Activated CD4-positive, alpha-beta T cell treated with anti-CD3 and anti-CD28 coated beads, Interleukin-2, amount 50 U/mL, for 4 hours (primary cell): ENCODE measurements around the gene ADAT3.

Experiments used
- DNase-seq, 2 experiments: peaks; one replicate each; pipeline ENCODE4 v3.0.0-alpha.2; 2020

The ADAT3 gene

DNA sequence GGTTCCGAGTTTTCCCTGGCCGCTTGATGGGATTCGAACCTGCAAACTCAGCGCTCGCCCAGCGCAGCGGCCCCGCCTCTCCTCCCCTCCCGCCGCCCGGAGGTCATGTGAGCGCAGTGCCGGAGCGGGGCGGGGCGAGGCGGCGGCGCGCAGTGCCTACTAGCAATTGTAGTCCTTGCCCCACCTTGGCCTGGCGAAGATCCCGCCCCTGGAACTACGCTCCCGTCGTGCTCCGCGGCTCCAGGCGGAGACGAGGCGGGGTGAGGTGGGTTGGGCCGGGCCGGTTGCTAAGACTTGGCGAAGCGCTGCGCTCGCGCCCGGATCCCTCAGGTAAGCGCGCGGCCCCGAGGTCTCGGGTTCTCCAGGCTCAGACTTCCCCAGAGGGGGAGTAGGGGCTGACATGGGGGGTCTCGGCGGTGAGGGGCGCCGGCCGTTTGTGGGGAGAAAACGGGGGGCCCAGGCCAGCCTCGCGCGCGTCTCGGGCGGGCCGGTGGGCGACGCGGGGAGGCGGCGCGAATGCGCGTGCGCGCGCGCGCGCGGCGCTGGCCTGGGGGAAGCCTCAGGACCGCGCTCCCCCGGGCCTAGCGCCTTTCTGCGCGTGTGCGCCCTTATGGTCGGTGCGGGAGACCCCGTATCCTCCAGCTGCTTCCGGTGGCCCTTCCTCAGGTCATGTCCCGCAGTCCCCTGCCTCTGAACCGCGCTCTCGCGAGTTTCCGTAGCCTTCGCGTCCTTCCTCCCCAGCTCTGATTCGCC is at the start of gene ADAT3, which contains the start of gene SCAMP4:
ADAT3 (plus strand) TSS at position 290 of the 753 bp plus-strand sequence. CDS start 6,649 bp downstream, outside the sequence.
SCAMP4 (plus strand) TSS at position 290 of the 753 bp plus-strand sequence. CDS start 9,621 bp downstream, outside the sequence.
- peak; percentile 98 to 99 for DNase-seq

DNA sequence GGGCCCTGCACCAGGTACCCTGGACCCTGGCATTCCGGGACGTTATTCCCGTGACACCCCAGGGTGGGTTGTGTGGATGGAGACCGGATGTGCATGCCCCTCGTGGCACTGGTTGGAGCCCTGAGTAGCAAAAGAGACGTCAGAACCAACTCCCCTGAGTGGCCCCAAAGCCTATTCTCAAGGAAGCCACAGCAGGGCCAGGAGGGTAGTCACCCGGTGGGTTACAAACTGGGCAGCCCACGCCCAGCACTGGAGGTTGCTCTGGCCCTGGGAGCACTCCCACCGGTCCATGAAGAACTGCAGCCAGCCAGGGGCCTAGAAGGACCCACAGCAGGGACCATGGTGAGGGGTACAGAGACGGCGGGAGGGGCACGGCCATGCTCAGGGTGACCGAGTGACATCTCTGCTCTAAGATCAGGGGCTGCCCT is 49.4 kb upstream of the ADAT3 start:
- no peak for DNase-seq

DNA sequence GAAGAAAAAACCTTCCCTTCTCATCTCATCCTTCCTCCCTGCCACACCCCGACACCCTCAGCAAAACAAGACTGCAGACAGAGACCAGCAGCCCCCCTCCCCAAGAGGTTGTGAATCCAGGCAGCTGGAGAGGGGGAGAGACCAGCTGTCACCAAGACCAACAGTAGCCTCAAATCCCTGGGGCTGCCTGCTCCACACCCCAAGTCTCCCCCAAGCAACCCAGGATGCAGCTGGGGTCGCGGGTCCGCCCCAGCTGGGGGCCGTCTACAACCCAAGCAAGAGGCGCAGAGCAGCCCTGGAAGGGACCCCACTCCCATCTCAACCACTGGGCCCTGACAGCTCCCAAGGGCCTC is 48.9 kb upstream of the ADAT3 start:
- no peak for DNase-seq

DNA sequence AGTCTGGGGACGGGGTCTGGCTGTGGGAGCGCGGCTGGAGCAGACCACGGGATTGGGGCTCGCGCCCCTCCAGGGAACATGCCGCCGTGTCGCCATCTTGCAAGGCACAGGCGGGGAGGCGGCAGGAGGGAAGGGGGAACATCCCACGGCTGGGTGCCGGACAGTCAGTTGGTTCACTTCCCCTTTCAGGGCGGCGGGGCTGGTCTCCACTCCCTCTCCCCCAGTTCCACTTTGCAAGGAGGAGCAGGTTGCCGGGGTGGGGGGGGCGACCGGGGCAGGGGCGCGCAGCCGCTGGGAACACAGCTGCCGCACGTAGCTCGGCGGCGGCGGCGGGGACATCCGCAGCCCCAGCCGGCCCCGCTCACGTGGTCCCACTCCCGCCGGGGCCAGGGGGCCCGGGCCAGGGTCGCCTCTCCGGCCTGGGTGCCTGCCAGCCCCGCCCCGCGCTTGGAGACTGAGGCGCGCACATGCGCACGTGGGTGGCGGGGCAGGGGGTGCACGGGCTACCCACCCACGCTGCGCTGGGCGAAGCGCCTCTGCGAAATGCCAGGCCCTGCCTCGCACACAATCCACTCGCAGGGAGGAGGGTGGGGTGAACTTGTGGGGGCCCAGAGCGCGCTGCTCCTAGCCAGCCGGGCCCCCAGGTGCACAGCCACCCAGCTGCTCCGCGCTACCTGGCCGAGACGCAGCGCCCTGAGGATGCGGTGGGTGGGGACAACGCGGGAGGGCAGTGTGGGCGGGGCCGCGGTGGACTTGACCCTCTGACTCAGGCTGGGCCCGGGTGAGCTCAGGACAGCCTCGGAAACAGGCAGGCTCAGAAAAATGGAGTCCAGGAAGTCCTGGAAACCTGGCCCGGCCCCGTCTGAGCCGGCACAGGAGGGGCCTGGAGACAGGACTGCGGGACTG is 48.2 kb upstream of the ADAT3 start:
- peak; percentile 44 to 58 for DNase-seq

DNA sequence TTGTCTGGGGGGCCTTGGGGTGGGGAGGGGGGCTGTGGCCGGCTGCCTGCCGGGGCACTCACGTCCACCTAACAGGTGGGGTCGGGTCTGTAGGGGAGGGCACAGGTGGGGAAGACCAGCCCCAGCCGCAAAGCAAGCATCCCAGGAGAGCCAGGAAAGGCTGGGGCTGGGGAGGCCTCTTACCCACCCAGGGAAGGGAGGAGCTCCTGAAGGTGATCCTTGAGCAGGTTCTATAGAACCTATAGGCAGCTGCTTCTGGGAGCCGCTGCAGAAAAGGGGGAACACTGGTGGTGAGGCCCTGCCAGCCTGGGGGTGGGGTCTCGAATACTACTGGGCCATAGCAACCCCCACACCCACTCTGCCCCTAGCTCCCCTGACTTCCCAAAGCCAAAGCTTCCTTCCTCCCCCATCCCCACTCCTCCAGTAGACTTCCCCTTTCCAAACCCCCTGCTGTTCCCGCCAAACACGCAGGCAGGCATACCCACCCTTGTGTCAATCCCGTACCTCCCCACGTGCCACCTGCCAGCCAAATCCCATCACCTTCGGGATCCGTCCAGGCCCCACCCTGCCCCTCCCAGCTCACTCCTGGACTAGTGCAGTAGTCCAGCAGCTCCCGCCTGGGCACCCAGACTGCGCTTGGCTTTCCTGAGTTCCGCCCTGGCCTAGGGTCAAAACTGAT is 47.4 kb upstream of the ADAT3 start:
- DNase-seq = no peak

DNA sequence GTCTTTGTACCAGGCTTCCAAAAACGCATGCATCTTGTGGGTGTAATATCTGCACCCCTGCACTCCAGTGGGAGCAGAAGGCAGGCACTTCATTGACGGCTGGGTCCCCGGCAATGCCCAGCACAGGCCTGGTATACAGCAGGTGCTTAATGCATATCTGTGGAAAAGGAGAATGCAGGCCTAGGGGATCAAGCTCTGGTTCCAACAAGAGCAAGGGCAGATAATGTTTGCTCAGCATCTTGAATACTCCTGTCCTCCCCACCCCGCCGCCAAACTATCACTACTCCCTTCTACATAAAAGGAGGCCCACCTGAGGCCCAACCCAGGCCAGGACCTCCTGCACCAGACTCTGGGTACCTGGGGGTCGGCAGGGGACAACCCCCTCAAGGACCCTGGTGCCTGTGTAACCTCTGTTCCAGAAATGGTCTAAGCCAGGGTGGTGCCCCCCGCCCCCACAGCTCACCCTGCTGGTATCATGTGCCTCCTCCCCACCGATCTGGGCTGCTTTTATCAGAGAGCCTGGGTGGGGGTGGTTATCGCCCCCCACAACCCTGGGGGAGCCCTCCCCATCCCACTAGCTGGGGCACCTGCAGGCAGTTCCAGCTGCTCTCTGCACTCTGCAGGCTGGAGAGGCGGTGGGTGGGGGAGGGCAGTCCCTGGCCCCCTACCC is 46.7 kb upstream of the ADAT3 start:
- DNase-seq = no peak

DNA sequence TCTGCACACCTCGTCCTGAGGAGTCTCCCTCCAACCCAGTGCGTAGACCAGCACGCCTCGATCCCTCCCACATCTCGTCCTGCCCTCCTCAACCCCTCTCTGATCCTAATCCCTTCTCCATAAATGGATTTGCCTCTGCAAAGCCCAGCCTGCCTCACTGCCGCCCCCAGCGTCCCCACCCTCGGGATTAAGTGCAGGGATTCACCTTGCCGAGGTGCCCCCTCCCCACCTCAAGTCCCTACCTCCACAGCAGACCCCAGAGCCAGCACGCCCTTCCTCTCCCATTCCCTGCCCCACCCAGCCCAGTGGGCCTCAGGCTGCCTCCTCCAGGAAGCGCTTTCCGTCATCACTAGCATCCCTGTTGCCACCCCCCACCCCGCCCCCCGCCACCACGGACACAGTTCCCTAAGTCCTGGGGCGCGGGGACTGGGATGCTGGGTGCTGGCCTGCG is 45.8 kb upstream of the ADAT3 start:
- no peak for DNase-seq

DNA sequence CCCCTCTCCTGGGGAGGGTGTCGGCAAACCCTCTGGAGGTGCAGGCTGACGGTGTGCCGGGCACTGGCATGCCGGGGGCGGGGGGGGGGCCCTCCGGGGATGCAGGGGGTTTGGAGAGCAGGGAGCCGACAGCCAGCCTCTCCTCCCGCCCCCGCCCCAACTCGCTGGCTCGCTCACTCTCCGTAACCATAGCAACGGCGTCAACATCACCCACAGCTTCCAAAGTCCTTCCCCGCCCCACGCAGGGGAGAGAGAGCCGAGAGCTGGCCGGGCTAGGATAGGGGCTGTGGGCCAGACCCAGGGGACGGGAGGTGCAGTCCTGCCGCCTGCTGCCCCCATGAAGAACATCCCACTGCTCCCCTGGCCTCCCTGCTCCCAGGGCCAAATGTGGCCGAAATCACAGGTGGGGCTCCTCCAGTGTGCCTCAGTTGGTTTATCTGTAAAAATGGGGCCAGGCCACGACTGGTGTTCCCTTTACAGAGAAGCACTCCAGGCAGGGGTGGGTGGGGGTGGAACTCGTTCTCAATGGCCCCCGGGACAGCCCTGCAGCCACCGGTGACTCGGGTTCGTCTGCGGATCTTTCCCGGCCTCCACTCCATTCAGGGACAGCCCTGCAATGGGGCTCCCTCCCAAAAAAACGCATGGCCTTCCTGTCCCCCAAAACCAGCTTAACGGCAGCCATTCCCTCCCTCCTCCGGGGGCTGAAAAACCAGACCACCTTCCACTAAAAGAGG is 45.0 kb upstream of the ADAT3 start:
- peak; percentile 46 to 56 for DNase-seq

DNA sequence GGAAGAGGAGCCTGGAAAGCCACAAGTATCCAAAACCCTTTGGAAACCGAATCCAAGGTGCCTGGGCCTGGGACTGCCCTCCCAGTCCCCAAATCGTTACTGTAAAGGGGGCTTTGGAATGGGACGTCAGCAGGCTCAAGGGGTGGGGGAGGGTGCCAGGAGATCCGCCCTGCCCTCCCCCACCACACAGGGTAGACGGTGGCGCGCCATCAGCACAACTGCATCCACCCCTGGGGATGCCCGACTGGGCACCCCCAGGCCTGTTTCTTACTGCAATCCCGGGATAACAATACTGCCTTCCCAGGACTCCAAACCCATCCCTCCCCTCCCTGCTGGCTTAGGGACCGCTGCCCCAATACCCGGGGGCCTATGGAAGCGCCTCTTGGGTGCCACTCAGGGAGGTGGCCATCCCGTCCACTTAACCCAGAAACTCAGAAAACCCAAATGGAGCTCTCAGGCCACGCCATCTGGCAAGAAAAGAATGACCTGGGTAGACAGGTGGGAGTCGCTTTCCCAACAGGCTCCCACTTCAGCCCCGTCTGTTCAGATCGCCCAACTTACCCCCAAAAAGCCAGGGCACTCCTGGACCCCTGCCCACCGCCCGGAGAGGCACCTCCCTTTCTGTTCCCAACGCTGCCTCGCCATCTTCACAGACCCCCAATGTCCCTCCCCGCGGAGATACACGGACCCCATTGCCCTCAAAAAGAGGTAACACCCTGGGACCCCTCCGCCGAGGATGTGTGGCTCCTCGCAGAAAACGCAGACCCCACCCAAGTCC is 44.2 kb upstream of the ADAT3 start:
- no peak for DNase-seq

DNA sequence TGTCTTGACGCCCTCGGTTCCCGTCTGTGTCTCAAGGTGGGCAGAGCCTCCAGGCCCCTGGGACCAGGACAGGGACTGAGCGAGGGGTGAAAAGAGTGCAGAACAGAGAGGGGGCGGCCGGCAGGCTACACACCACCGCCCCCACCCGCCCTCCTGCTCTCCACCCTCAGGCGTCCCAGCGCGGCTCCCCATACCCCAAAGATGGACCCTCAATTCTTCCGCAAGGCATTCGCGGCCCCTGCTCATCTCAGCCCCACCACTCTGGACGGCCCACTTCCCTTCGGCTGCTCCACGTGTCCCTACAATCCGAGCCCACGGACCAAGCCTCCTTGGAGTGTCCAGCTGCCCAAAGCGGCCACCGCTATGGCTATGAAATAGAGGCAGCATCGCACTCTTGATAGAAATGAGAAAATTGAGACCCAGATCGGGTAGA is 43.6 kb upstream of the ADAT3 start:
- DNase-seq = no peak

DNA sequence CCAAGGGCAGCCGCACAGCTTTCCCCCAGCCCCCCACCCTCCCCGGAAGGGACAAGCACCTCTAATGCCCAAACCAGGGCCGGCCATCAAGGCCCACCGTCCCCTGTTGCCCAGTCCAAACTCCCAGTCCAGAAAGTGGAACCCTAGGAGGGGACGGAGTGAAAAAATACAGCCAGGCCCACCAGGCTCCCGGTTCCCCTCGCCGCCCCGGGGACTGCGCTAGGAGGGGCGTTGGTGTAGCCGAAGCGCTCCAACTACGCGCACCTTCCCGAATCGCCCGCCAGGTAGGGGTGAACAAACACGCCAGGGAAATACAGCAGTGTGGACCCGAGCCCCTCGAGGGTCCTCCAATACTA is 43.2 kb upstream of the ADAT3 start:
- no peak for DNase-seq

DNA sequence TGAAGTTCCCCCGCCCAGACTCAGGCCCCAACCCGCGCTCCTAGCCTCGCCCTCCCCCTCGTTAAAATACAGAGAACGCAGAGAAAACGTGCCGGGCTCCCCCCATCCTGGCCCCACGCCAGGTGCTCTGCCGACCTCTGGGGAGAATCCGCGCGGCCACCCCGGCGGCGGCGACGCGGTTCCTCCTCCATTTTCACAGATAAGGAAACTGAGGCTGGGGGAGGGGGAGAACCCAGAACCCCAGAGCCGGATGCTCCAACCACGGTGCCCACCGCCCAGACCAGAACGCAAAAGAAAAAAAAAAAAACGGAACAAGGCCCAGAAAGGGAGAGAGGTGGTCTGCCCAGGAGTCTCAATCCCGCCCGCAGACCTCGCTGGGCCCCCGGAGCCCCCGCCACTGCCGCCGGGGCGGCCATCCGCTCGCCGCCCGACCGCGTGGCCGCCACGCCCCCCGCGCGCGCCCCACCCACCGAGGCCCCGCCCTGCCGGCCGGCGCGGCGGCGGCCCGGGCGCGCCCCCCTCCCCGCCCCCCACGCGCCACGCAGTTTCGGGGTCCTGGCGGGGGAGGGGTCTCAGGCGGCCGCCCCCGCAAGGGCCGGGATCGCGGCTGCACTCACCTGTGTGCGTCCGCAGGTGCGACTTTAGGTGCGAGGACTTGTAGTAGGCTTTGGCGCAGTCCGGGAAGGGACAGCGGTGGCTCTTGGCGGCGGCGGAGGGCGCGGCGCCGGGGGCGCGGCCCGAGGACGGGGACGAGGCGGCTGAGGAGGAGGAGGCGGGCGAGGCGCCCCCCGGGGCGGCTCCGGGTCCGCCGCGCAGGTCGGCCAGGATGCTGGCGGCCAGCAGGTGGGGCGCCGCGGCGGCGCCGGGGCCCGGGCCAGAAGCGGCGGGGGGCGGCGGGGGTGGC is 42.5 kb upstream of the ADAT3 start:
- peak in 1 of 2 experiments; percentile 43 for DNase-seq

DNA sequence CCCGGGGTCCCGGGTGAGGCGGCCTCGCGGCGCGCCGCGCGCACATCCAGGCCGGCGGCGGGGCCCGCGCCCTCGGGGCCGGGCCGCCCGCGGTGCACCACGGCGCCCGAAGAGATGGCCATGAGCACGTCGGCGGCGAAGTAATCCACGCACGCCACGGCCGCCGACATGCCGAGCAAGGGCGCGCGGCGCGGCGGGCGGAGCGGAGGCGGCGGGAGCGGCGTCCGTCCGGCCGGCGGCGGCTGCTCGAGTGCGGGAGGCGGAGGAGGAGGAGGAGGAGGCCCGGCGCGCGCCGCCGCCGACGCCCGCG is 41.9 kb upstream of the ADAT3 start, which contains the start of gene KLF16:
KLF16 (minus strand) TSS at position 252 of the 310 bp plus-strand sequence; CDS start at position 170, 82 bp downstream.
- no peak for DNase-seq

DNA sequence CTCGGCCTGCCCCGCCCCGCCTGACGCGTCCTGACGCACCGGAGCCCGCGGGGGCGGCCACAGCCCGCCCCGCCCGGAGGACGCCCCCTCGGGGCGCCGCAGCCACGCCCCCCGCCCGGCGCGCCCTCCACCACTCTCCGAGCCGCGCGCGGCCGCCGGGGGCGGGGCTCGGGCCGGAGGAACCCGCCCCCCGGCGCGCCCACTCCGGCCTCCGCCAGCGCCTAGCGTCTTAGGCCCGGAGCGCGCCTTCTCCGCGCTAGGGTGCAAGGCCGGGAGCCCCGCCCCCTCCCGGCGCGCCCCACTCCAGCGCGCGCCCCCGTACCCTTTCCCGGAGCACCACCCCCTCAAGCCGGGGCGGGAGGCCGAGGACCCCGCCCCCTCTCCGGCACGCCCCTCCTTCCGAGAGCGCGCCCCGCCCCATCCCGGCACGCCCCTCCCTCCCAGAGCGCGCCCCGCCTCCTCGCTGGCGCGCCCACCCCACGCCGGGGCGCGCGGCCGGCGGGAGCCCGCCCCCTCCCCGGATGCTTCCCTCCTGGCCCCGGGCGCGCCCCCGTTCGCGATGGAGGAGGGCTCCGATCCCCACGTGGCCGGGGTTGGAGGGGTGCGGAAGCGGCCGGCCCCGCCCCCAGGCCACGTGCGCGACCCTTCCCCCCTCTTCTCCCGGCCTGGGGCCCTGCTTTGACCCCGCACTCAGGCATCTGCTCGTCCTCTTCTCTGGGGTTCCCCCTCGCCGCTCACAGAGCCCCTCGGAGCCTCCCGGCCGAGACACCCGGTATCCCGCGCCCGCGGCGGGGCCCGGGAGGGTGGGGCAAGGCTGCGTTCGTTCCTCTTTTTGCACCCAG is 41.3 kb upstream of the ADAT3 start:
- DNase-seq = peak; percentile 89 to 93

DNA sequence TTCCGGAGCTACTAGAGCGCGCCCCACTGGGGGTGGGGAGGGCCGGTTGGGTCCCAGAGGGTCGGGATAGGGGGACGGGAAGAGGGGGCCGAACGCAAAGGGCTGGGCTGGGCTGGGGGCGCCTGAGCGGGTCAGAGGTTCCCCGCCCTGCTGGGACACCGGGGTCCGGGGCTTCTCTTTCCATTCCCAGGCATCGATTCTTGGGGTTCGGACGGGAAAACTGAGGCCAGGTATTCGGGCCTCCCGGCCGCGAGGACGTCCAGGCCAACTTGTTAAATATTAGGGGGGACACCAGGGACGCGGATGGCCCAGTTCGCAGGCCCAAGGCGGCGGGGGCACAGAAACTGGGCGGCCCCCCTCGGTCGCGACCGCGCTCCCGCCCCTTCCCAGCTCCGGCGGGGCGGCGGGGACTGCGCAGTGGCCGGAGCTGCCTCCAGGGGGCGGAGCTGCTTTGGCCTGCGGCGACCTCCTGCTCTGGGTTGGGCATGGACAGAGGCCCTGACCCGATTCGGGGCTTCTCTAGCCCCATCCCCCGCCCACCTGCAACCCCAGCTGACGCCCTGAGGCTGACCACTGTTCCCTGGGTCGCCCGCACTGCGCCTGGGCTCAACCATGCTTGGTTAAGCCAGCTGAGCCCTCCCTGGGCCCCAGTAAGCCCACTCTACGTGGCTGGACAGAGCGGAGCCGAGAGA is 40.6 kb upstream of the ADAT3 start:
- DNase-seq = peak; percentile 45 to 52

DNA sequence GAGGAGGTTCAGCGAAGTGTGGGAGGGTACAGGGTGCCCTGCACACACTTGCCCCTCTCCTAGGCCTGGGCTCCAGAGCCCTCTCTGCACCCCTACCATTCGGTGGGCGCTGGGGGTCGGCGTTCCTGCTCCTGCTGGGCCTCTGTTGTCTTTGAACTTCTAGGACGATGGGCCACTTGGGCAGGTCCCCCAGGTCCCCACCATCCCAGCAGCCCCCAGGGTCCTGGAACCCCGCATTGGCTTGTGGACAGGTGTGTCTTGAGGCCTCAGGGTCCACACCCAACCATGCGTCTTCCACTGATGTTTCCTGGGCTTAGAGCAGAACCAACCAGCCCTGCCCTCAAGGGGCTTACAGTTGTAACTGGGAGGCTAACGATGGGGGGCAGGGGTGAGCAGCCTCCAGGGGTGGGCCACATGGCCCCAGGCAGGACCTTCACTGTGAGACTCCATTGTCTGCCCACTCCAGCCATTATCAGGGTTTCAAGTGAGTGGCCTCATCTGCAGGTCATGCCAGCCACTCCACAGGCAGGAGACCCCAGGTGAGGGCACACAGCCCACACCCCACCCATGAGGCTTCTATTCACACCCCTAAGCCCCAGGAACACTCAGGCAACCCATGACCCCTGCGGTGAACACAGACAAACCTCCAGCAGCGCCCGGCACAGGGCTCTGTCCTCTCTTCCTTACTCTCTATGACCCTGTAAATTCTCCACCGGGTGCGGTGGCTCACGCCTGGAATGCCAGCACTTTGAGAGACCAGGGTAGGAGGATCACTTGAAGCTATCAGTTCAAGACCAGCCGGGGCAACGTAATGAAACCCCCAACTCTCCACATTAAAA is 39.8 kb upstream of the ADAT3 start:
- no peak for DNase-seq

DNA sequence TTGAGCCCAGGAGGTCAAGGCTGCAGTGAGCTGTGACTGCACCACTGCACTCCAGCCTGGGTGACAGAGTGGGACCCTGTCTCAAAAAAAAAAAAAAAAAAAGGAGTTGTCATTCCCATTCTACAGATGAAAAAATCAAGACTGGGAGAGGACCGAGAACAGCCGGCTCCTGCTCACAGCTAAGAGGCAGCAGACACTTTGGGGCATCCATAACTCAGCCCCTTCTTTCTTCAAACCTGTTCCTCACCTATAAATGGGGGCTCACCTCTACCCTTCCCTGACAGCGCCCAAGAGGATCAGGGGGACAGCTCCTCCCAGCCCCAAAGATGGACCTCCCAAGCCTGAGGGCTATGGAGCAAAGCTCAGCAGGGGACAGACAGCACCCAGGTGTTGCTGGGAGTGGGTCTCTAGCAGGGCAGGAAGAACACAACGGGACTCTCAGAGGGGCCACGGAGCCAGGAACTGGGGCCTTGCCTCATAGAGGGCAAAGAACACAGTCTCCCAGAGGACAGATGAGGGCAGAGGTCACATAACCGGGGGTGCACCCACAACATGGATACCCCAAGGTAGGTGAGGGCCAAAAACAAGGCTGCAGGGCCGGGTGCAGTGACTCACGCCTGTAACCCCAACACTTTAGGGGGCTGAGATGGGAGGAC is 38.4 kb upstream of the ADAT3 start:
- no peak for DNase-seq
